K562 (cell line): ENCODE results near the gene ZDHHC22. TPM values are rescaled to one million over a fixed set of nuclear protein-coding genes. Genes with fewer than 3 reads are reported as not detected.

Source experiments
- ATAC-seq: fragments of 200-7000 bp; cut with Tn5 transposase; 3 replicates; pipeline ENCODE4 v1.9.1; 2020; ENCODE audit warnings: moderate library complexity
- BruUV-seq: library from RNA; stranded (reverse); fragments of 400-500 nt; replicated peaks from 2 replicates; lab custom pipeline; 2021; lab: Mats Ljungman, UMichigan
- CTCF ChIA-PET: fragments of 300-600 bp; formaldehyde crosslinking; extraction: SDS; loops from one replicate; lab custom pipeline; 2021; ENCODE audit warnings: low intra/inter-chr PET ratio; lab: Yijun Ruan, JAX
- POLR2A ChIA-PET: fragments of 300-600, 350-650 bp; sonication (Branson Sonifier 250); formaldehyde crosslinking; extraction: SDS; loops from one replicate; lab custom pipeline; 2021; ENCODE audit warnings: antibody characterized with exemption, inconsistent platforms; lab: Yijun Ruan, JAX
- DNase-seq, 4 experiments: peaks; one replicate each; pipeline versions ENCODE4 v3.0.0 to v3.0.0-alpha.2; 2011 to 2018; ENCODE audit warnings: low spot score in 3 of 4, mixed read lengths in 3 of 4; ENCODE audit errors: extremely low read depth in 1 of 4
- FAIRE-seq: peaks from 2 replicates; lab custom pipeline; 2011; peaks lifted over from hg19 to GRCh38; lab: Jason Lieb, UNC
- H2AFZ ChIP-seq: 2 replicates; pipeline ENCODE4 v1.6.0; 2011; ENCODE audit warnings: low read depth, low read length, control low read depth, inconsistent platforms
- H3K27ac ChIP-seq: fragments of 200-600 bp; 3 replicates; pipeline ENCODE4 v1.8.0; 2011; ENCODE audit warnings: low read depth, mild to moderate bottlenecking, control low read depth, inconsistent platforms, low read length, moderate library complexity, mixed read lengths; ENCODE audit errors: extremely low read depth
- H3K27me3 ChIP-seq, 2 experiments: fragments of 300-600 bp in 1 of 2; 2 replicates in 1 of 2; 3 replicates in 1 of 2; pipeline versions ENCODE4 v1.6.0 to v1.8.0; 2011; ENCODE audit warnings: inconsistent platforms in 2 of 2, low read length in 2 of 2, mild to moderate bottlenecking in 1 of 2, mixed read lengths in 1 of 2, moderate library complexity in 1 of 2; ENCODE audit not compliant: control insufficient read depth in 2 of 2, insufficient read depth in 2 of 2
- H3K36me3 ChIP-seq: fragments of 300-600 bp; 3 replicates; pipeline ENCODE4 v1.8.0; 2011; ENCODE audit warnings: mild to moderate bottlenecking, low read length, inconsistent platforms; ENCODE audit not compliant: control insufficient read depth, insufficient read depth
- H3K4me1 ChIP-seq, 2 experiments: fragments of 200-600 bp in 1 of 2; replicated peaks in 1 of 2; 2 replicates in 1 of 2; 3 replicates in 1 of 2; pipeline versions ENCODE4 v1.5.1 to v1.8.0; 2011; ENCODE audit warnings: inconsistent platforms in 2 of 2, low read length in 2 of 2, mild to moderate bottlenecking in 1 of 2, mixed read lengths in 1 of 2, moderate library complexity in 1 of 2; ENCODE audit not compliant: control insufficient read depth in 2 of 2, insufficient read depth in 2 of 2
- H3K4me2 ChIP-seq: 2 replicates; pipeline ENCODE4 v1.6.1; 2011; ENCODE audit warnings: low read length, control low read depth, inconsistent platforms, mixed read lengths; ENCODE audit not compliant: insufficient read depth
- H3K4me3 ChIP-seq: fragments of 200-600 bp; sonication (generic), shearing (Covaris generic); 2 replicates; pipeline ENCODE4 v1.5.1; 2016; ENCODE audit warnings: control low read depth, inconsistent platforms
- H3K79me2 ChIP-seq: fragments of 200-600 bp; 3 replicates; pipeline ENCODE4 v1.8.0; 2011; ENCODE audit warnings: low read length, inconsistent platforms; ENCODE audit not compliant: control insufficient read depth, insufficient read depth
- H3K9ac ChIP-seq, 2 experiments: 2 replicates each; pipeline versions ENCODE4 v1.6.0 to v1.6.1; 2011; ENCODE audit warnings: low read depth in 2 of 2, low read length in 2 of 2, control low read depth in 1 of 2, inconsistent platforms in 1 of 2, mild to moderate bottlenecking in 1 of 2, mixed read lengths in 1 of 2; ENCODE audit not compliant: insufficient read depth in 1 of 2
- H3K9me1 ChIP-seq: one replicate; pipeline ENCODE4 v1.6.0; 2011; ENCODE audit warnings: inconsistent platforms, mild to moderate bottlenecking, low read length, moderate library complexity; ENCODE audit not compliant: control insufficient read depth, insufficient read depth
- H3K9me3 ChIP-seq: replicated peaks from 2 replicates; pipeline ENCODE4 v1.5.1; 2011; ENCODE audit warnings: low read depth, low read length, inconsistent platforms; ENCODE audit not compliant: control insufficient read depth, insufficient read depth
- H4K20me1 ChIP-seq: replicated peaks from 2 replicates; pipeline ENCODE4 v1.6.1; 2011; ENCODE audit warnings: low read length, inconsistent platforms, mixed read lengths; ENCODE audit not compliant: control insufficient read depth, insufficient read depth
- CC2D1A ChIP-seq: fragments of 450-650 bp; IDR thresholded peaks from 2 replicates; pipeline ENCODE4 v1.6.1; 2017; ENCODE audit warnings: mild to moderate bottlenecking
- CHD1 ChIP-seq: fragments of 200-600 bp; sonication (generic); IDR thresholded peaks from one replicate; pipeline ENCODE4 v1.6.1; 2012; ENCODE audit warnings: mild to moderate bottlenecking, moderate library complexity, low read length, inconsistent platforms
- ETV1 ChIP-seq: fragments of 450-650 bp; conservative IDR thresholded peaks from 2 replicates; pipeline ENCODE4 v1.6.1; 2016; ENCODE audit warnings: missing genetic modification characterization, control low read depth, low read depth, missing compliant biosample characterization
- GABPB1 ChIP-seq: sonication (generic); formaldehyde crosslinking; IDR thresholded peaks from 2 replicates; pipeline ENCODE4 v1.8.0; 2022; ENCODE audit warnings: mild to moderate bottlenecking, missing genetic modification reagents
- GABPB2 ChIP-seq: fragments of 250-450 bp; sonication (Bioruptor Pico); conservative IDR thresholded peaks from 2 replicates; pipeline ENCODE4 v1.5.1; 2021; ENCODE audit warnings: mild to moderate bottlenecking
- KLF1 ChIP-seq: fragments of 450-650 bp; IDR thresholded peaks from 2 replicates; pipeline ENCODE4 v1.6.1; 2016; ENCODE audit warnings: missing genetic modification characterization, missing compliant biosample characterization
- NUFIP1 ChIP-seq: fragments of 450-650 bp; IDR thresholded peaks from 2 replicates; pipeline ENCODE4 v1.6.1; 2018; ENCODE audit not compliant: partially characterized antibody
- PHB2 ChIP-seq: fragments of 450-650 bp; IDR thresholded peaks from 2 replicates; pipeline ENCODE4 v1.6.1; 2017; ENCODE audit warnings: low read depth
- POLR2G ChIP-seq: fragments of 200-400 bp; formaldehyde crosslinking; IDR thresholded peaks from 2 replicates; pipeline ENCODE4 v1.6.1; 2017; ENCODE audit warnings: low read depth, mild to moderate bottlenecking, antibody characterized with exemption, low read length, moderate library complexity
- RCOR1 ChIP-seq, 2 experiments: IDR thresholded peaks; 2 replicates each; pipeline ENCODE4 v1.6.1; 2012; ENCODE audit warnings: low read depth in 2 of 2, low read length in 2 of 2, borderline replicate concordance in 1 of 2, improper control_type of control experiment in 1 of 2
- SP1 ChIP-seq: sonication (generic); formaldehyde crosslinking; IDR thresholded peaks from 2 replicates; pipeline ENCODE4 v1.8.1; 2022; ENCODE audit warnings: mild to moderate bottlenecking, missing genetic modification reagents
- SP2 ChIP-seq: IDR thresholded peaks from 2 replicates; pipeline ENCODE4 v1.6.1; 2011; ENCODE audit warnings: mild to moderate bottlenecking, low read depth, low read length, moderate library complexity; ENCODE audit not compliant: poor library complexity, severe bottlenecking; ENCODE audit errors: extremely low read depth
- USF1 ChIP-seq: sonication (generic); formaldehyde crosslinking; IDR thresholded peaks from 2 replicates; pipeline ENCODE4 v1.9.0; 2022; ENCODE audit warnings: mild to moderate bottlenecking, missing genetic modification reagents
- VEZF1 ChIP-seq: fragments of 200-800 bp; sonication (Bioruptor generic); IDR thresholded peaks from 2 replicates; pipeline ENCODE4 v1.6.1; 2017; ENCODE audit warnings: missing genetic modification characterization, missing compliant biosample characterization
- ZNF143 ChIP-seq: sonication (generic); formaldehyde crosslinking; IDR thresholded peaks from 2 replicates; pipeline ENCODE4 v1.9.0; 2022; ENCODE audit warnings: mild to moderate bottlenecking, missing genetic modification reagents
- ZNF780A ChIP-seq: fragments of 250-450 bp; sonication (Bioruptor Pico); IDR thresholded peaks from 2 replicates; pipeline ENCODE4 v1.5.0; 2021; ENCODE audit warnings: mild to moderate bottlenecking
- WGBS: fragments of 100-300 bp; shearing (Covaris generic); methylation state at CpG from one replicate; pipeline ENCODE4 v1.1.6; 2016; ENCODE audit warnings: low coverage, mixed read lengths; ENCODE audit not compliant: insufficient coverage; ENCODE audit errors: missing lambda C conversion rate; 5-methylcytosine and 5-hydroxymethylcytosine counted together
- in situ Hi-C: fragments of 300-500 bp; cut with MboI; formaldehyde crosslinking; loops from 4 replicates; pipeline ENCODE4 v1.15.0; 2018; ENCODE audit warnings: inconsistent platforms, mixed read lengths
- intact Hi-C: fragments of 100-400 bp; cut with micrococcal nuclease; formaldehyde crosslinking; loops from 2 replicates; pipeline ENCODE4 v1.14.2; 2022
- polyA plus RNA-seq, 8 experiments: library from polyadenylated mRNA; depleted of rRNA in 4 of 8; stranded (reverse) in 5 of 8; unstranded in 3 of 8; fragments of >200 nt; fragmentation: Nextera tagmentation in 2 of 8; fragmentation: Illumina TruSeq in 1 of 8; extraction: Ambion mirVana in 2 of 8; extraction: Trizol in 1 of 8; gene quantifications; 2 replicates each; pipeline versions ENCODE4 v1.2.1 to v1.2.3, GENCODE V29; 2011 to 2014; ENCODE audit warnings: inconsistent platforms in 1 of 8, missing spikeins in 1 of 8
- total RNA-seq, 7 experiments: library from RNA; depleted of rRNA in 6 of 7; stranded (reverse); fragments of >200 nt in 6 of 7; fragmentation: Illumina TruSeq in 2 of 7; extraction: Trizol in 2 of 7; gene quantifications; 2 replicates each; pipeline versions ENCODE4 v1.2.1 to v1.2.3, GENCODE V29; 2011 to 2021; ENCODE audit warnings: low replicate concordance in 1 of 7
- TF ChIP-seq, protein P1 (sequence below), 2 experiments: fragments of 450-650 bp; IDR thresholded peaks; 2 replicates each; pipeline ENCODE4 v1.6.1; 2018; ENCODE audit warnings: mild to moderate bottlenecking in 2 of 2, low read depth in 1 of 2; ENCODE audit not compliant: partially characterized antibody in 2 of 2

The ZDHHC22 gene
- total and polyA plus RNA-seq, 9 of the 15 experiments (the other 6 are each of a cell fraction or from before 2014, with no cell fraction given), result not detected

- TF ChIP-seq ETV1 (tag) (no peak), NUFIP1 (no peak), KLF1 (tag) (no peak)
- TF ChIP-seq, protein P1, sequence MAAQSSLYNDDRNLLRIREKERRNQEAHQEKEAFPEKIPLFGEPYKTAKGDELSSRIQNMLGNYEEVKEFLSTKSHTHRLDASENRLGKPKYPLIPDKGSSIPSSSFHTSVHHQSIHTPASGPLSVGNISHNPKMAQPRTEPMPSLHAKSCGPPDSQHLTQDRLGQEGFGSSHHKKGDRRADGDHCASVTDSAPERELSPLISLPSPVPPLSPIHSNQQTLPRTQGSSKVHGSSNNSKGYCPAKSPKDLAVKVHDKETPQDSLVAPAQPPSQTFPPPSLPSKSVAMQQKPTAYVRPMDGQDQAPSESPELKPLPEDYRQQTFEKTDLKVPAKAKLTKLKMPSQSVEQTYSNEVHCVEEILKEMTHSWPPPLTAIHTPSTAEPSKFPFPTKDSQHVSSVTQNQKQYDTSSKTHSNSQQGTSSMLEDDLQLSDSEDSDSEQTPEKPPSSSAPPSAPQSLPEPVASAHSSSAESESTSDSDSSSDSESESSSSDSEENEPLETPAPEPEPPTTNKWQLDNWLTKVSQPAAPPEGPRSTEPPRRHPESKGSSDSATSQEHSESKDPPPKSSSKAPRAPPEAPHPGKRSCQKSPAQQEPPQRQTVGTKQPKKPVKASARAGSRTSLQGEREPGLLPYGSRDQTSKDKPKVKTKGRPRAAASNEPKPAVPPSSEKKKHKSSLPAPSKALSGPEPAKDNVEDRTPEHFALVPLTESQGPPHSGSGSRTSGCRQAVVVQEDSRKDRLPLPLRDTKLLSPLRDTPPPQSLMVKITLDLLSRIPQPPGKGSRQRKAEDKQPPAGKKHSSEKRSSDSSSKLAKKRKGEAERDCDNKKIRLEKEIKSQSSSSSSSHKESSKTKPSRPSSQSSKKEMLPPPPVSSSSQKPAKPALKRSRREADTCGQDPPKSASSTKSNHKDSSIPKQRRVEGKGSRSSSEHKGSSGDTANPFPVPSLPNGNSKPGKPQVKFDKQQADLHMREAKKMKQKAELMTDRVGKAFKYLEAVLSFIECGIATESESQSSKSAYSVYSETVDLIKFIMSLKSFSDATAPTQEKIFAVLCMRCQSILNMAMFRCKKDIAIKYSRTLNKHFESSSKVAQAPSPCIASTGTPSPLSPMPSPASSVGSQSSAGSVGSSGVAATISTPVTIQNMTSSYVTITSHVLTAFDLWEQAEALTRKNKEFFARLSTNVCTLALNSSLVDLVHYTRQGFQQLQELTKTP (IDR thresholded peaks at IDR 0.05; ENCODE audit: low read depth in 1 of 2, partially characterized antibody in 2 of 2), result no peak
Observed at GRCh38 chr14:77114609-77115008, 27.0 kb downstream of the ZDHHC22 start (continued).

DNA sequence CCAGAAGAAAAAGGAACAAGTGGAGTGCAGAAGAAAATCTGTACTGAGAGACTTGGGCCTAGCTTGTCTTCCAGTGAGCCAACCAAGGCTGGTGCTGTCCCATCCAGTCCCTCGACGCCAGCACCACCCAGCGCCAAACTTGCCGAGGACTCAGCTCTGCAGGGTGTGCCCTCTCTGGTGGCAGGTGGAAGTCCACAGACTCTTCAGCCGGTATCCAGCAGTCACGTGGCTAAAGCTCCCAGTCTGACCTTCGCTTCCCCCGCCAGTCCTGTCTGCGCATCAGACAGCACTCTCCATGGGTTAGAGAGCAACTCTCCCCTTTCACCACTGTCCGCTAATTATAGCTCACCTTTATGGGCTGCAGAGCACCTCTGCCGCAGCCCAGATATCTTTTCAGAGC is 27.9 kb downstream of the ZDHHC22 start:
- POLR2A ChIA-PET, result no interaction called here
- H3K9me1 ChIP-seq, result no peaks in the 10 kb centered on the region
- H2AFZ ChIP-seq, result no peak overlapping the region
- H3K36me3 ChIP-seq, result peaks cover 64% of the 10 kb centered on the region; the same call in 1 of the 3 replicates
- ATAC-seq (no peak), DNase-seq (no peak), FAIRE-seq (no peak)
- TF ChIP-seq RCOR1 (IDR thresholded peaks at IDR 0.05; ENCODE audit: borderline replicate concordance in 1 of 2, low read depth in 2 of 2, low read length in 2 of 2) (no peak), CC2D1A (no peak), ZNF143 (CRISPR knock-in tag) (no peak), USF1 (no peak), VEZF1 (CRISPR knock-in tag) (no peak), PHB2 (no peak), GABPB2 (CRISPR knock-in tag) (no peak), ZNF780A (CRISPR knock-in tag) (no peak), CHD1 (no peak), GABPB1 (no peak), SP1 (CRISPR knock-in tag) (no peak), SP2 (no peak), POLR2G (no peak)
- H4K20me1 ChIP-seq, result no peaks in the 10 kb centered on the region
- H3K27me3 ChIP-seq, result no peaks in the 10 kb centered on the region
- WGBS, result 94% methylated on average over 10 of the region's 11 CpGs
- in situ Hi-C loops, result no loop called here
- no peaks in the 10 kb centered on the region for H3K4me1 ChIP-seq
- no peak overlapping the region for H3K4me2 ChIP-seq
- CTCF ChIA-PET, result no interaction called here
- H3K9ac ChIP-seq, result no peak overlapping the region
- BruUV-seq, result no TSS peak
- intact Hi-C loops, result no loop called here
- no peaks in the 10 kb centered on the region for H3K79me2 ChIP-seq
- H3K4me3 ChIP-seq, result no peak overlapping the region
- no peak overlapping the region for H3K27ac ChIP-seq
- H3K9me3 ChIP-seq, result no peaks in the 10 kb centered on the region
